ENCODE data around the gene LYPD5.
"Not testable (repeated sequence)": the region's sequence is repeated elsewhere in the genome, so short reads cannot be mapped to it uniquely, and the experiment has no call there.

Gene LYPD5

DNA sequence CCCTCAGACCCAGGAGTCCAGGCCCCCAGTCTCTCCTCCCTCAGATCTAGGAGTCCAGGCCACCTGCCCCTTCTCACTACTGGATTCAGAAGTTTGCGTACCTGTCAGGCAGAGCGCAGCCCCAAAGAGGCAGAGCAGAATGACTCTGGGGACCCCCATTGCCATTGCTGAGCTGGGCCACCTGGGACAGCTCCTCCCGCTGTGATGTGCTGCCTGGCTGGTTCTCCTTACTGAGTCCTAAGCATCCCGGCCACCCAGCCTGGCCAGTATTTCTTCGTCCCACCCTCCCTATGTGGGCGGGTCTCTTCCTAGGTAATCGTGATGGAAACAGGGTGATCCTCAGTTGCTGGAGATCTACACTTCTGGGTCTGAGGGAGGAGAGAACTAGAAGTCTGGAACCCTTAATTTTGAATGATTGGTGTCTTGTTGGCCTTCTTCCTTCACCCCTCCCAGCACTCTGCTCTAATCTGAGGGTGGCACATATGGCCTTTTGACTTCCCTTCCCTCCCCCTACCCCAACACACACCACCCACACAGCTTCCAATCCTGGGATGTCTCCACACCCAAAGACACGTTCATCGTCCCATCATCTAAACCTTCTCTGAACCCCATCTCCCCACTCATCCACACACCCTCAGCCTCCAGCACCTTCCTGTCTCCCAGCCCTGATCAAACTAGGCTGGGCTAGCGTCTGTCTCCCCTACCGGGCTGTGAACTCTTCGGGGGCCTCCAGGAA lies at the start of gene LYPD5:
LYPD5 (minus strand) TSS at position 232 of the 736 bp plus-strand sequence; CDS start at position 165, 67 bp downstream.
- FAIRE-seq, result no peak
- no peak for DNase-seq (ENCODE audit: extremely low spot score, insufficient read length, low read depth)

DNA sequence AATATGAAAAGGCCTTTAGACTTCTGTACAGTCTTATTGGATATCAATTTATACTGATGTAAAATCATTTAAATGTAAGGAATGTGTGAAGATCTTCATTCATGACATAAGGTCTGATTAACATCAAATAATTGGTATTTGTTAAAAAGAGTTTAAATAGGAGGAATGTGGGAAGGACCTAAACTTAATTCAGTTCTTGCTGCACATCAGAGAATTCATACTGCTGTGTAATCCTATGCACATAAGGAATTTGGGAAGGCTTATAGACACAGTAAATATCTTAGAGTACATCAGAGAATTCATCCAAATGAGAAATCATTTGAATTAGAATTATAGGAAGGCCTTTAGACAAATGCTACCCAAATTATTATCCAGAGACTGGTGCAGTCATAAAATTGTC lies 46.6 kb upstream of the LYPD5 start:
- DNase-seq (ENCODE audit: extremely low spot score, insufficient read length, low read depth), result no peak
- FAIRE-seq, result no peak

DNA sequence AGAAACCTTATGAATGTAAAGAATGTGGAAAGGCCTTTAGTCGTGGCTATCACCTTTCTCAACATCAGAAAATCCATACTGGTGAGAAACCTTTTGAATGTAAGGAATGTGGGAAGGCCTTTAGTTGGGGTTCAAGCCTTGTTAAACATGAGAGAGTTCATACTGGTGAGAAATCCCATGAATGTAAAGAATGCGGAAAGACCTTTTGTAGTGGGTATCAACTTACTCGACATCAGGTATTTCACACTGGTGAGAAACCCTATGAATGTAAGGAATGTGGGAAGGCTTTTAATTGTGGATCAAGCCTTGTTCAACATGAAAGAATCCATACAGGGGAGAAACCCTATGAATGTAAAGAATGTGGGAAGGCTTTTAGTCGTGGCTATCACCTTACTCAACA lies 45.6 kb upstream of the LYPD5 start:
- DNase-seq (ENCODE audit: extremely low spot score, insufficient read length, low read depth) (no peak), FAIRE-seq (no peak)

DNA sequence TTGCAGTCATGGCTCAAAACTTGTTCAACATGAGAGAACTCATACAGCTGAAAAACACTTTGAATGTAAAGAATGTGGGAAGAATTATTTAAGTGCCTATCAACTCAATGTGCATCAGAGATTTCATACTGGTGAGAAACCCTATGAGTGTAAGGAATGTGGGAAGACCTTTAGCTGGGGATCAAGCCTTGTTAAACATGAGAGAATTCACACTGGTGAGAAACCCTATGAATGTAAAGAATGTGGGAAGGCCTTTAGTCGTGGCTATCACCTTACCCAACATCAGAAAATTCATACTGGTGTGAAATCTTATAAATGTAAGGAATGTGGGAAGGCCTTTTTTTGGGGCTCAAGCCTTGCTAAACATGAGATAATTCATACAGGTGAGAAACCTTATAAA lies 45.0 kb upstream of the LYPD5 start:
- DNase-seq (ENCODE audit: extremely low spot score, insufficient read length, low read depth) (no peak), FAIRE-seq (no peak)

GRCh38 chr19:43842007-43842406 lies 39.8 kb upstream of the LYPD5 start:
- FAIRE-seq, result no peak
- no peak for DNase-seq (ENCODE audit: extremely low spot score, insufficient read length, low read depth)

DNA sequence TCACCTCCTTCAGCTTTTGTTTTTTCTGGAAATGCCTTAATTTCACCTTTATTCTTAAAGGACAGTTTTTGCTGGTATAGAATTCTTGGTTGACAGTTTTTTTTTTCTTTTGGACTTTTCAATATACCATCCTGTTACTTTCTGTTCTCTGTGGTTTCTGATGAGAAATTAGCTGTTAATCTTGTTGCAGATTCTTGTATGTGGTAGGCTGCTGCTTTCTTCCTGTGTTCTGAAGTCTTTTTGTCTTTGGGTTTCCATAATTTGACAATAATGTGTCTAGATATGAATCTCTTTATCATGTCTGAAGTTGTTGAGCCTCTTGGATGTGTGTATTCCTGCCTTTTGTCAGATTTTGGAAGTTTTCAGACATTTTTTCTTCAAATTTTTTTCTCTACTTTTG lies 36.9 kb upstream of the LYPD5 start:
- FAIRE-seq, result no peak

GRCh38 chr19:43826787-43827754 lies 24.8 kb upstream of the LYPD5 start, which contains the start of gene ZNF283:
TSS of gene ZNF283 (plus strand) at chr19:43827321. CDS start at chr19:43833505, 6,184 bp downstream.
- FAIRE-seq, result peak; percentile 91

More for the DNA sequence above, 36.9 kb upstream of the LYPD5 start:
- DNase-seq (ENCODE audit: extremely low spot score, insufficient read length, low read depth), result no peak

GRCh38 chr19:43824572-43824971 lies 22.3 kb upstream of the LYPD5 start:
- not testable (repeated sequence) for DNase-seq (ENCODE audit: extremely low spot score, insufficient read length, low read depth); FAIRE-seq

More at GRCh38 chr19:43826787-43827754, 24.8 kb upstream of the LYPD5 start, which contains the start of gene ZNF283:
- peak; percentile 65 for DNase-seq (ENCODE audit: extremely low spot score, insufficient read length, low read depth)

- not testable (repeated sequence) for FAIRE-seq; DNase-seq (ENCODE audit: extremely low spot score, insufficient read length, low read depth)
Measured at GRCh38 chr19:43823856-43824255, 21.6 kb upstream of the LYPD5 start.

DNA sequence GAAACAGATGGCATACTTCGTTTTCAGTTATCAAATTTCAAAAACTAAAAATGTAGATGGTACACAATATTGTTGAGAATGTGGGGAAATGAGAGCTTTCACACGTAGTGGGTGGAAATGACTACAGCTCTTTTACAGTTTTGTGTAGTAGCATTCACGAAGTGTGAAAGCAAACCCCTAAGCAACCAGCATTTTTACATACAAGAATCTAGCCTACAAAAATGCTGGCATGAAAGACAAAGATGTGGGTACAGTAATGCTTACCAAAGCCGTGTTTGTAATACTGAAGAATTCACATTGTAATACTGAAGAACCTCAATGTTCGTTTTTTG lies 18.6 kb upstream of the LYPD5 start:
- FAIRE-seq, result no peak

GRCh38 chr19:43820098-43820883 lies 18.0 kb upstream of the LYPD5 start:
- no peak for FAIRE-seq
- DNase-seq (ENCODE audit: extremely low spot score, insufficient read length, low read depth), result no peak

More for the DNA sequence above, 18.6 kb upstream of the LYPD5 start:
- no peak for DNase-seq (ENCODE audit: extremely low spot score, insufficient read length, low read depth)

DNA sequence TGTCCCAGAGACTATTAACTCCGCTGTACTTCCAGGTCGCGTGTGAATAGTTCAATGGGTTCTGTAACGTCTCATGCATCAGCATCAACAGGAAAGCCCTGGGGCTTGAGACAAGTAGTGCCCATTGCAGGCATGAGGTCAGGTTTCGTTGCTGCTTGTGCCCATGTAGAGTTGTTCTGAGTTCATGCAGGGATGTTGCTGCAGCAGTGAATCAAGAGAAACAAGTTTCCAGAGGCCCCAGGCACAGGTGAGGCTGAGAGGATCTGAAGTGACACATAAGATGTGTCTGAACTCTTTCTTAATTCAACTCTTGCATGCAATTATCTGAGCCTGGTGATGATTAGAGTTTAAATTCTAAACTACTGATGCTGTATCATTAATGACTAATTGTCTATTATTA lies 16.3 kb upstream of the LYPD5 start:
- DNase-seq (ENCODE audit: extremely low spot score, insufficient read length, low read depth), result no peak
- FAIRE-seq, result no peak

DNA sequence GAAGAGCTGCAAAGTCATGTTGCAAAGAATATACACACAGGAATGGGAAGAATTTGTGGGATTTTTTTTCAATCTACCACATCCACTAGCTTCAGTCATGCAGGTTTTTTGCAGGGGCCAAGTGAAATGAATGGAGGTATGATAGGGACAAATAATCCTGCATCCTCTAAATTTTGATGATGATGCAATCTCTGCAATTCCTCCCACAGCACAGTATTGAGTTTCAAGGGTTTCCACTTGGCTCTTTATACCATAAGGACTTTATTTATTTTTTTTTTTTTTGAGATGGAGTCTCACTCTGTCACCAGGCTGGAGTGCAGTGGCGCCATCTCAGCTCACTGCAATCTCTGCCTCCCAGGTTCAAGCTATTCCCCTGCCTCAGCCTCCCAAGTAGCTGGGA lies 15.2 kb upstream of the LYPD5 start:
- not testable (repeated sequence) for DNase-seq (ENCODE audit: extremely low spot score, insufficient read length, low read depth); FAIRE-seq

GRCh38 chr19:43814663-43815352 lies 12.6 kb upstream of the LYPD5 start:
- DNase-seq (ENCODE audit: extremely low spot score, insufficient read length, low read depth), result no peak
- FAIRE-seq, result no peak

DNA sequence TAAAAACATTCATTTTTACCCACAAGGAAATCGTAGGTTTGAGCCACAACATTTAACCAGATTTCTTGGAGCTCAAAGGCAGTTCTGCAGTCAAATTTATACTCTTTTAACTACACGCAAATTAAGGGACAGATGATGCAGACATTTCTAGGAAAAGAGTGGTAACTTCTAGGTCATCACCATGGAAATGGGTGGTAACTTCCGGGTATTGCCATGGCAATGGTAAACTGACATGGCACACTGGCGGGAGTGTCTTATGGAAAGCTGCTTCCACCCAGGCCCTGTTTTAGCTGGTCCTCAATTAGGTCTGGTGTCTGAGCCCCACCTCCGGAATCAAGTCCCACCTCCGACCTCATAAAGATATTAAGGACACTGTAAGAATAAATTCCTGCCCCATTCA lies 10.4 kb upstream of the LYPD5 start:
- FAIRE-seq, result no peak
- DNase-seq (ENCODE audit: extremely low spot score, insufficient read length, low read depth), result no peak

- no peak for DNase-seq (ENCODE audit: extremely low spot score, insufficient read length, low read depth)
- no peak for FAIRE-seq
Measured at GRCh38 chr19:43812259-43812658, 10.0 kb upstream of the LYPD5 start.

DNA sequence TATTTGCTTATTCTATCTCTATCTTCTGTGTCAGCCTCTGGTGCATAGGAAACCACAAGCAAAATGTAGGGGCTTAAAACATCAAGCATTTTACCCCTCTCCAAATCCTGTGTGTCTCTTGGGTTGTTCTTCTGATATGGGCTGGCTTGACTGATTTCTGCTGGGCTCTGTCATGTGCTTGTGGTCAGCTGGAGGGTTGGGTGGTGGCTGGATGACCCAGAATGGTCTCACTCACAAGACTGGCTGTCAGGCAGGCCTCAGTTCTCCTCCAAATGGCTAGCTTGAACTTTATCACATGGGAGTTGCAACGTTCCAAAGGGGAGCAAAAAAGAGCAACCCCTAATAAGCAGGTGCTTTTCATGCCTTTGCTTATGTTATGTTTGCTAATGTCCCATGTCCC lies 9.6 kb upstream of the LYPD5 start:
- DNase-seq (ENCODE audit: extremely low spot score, insufficient read length, low read depth) (no peak), FAIRE-seq (no peak)

DNA sequence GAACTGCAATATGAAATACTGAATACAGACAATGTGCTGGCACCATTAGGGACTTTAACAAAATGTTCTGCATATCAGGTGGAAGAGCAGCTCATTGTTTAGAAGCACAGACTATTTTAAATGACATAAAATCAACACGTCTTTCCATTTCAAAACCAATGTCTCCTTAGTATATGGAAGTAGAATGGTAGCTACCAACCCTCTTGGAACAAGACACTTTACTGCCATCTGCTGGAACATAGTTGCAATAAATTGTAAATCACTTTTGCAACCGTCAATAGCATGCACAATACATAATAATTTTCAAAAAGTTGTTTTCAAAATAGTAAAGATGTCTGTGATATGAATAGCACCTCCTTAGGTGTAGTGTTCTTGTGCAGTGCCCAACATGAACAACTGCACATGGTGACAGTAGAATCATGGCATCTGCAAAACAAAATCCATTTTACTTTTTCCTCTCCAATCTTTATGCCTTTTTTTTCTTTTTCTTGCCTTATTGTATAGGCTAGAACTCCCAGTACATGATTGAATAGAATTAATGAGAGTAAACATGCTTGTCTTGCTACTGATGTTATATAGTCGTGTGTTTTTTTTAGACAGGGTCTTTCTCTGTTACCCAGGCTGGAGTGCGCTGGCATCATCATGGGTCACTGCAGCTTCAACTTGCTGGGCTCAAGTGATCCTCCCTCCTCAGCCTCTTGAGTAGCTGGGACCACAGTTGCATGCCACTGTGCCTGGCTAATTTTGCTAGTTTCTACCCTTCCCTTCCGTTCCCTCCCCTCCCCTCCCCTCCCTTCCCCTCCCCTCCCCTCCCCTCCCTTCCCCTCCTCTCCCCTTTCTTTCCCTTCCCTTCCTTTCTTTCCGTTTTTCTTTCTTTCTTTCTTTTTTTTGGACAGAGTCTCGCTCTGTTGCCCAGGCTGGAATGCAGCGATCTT lies 7.8 kb upstream of the LYPD5 start:
- DNase-seq (ENCODE audit: extremely low spot score, insufficient read length, low read depth) (no peak), FAIRE-seq (peak; percentile 79)

Measured in GM18507 (cell line).